H9 (cell line): ENCODE data around the gene BMPR1A. TPM values are rescaled to one million over a fixed set of nuclear protein-coding genes. Genes with fewer than 3 reads are reported as not detected.

Experiments
- DNase-seq: peaks from one replicate; pipeline ENCODE4 v3.0.0-alpha.2; 2017
- H2AFZ ChIP-seq: one replicate; pipeline ENCODE4 v1.6.1; 2013; ENCODE audit warnings: mild to moderate bottlenecking, low read length, control low read depth, moderate library complexity
- H2AK5ac ChIP-seq: 2 replicates; pipeline ENCODE4 v1.6.1; 2013; ENCODE audit warnings: low read length, control low read depth, mixed read lengths; ENCODE audit not compliant: insufficient read length
- H2BK120ac ChIP-seq: one replicate; pipeline ENCODE4 v1.6.1; 2013; ENCODE audit warnings: low read depth, mild to moderate bottlenecking, low read length, control low read depth, inconsistent platforms; ENCODE audit not compliant: poor library complexity, severe bottlenecking
- H2BK12ac ChIP-seq: 2 replicates; pipeline ENCODE4 v1.6.1; 2013; ENCODE audit warnings: low read length, control low read depth, mixed read lengths, low read depth; ENCODE audit not compliant: insufficient read length
- H2BK15ac ChIP-seq: 2 replicates; pipeline ENCODE4 v1.6.1; 2013; ENCODE audit warnings: low read depth, low read length, control low read depth
- H2BK20ac ChIP-seq: one replicate; pipeline ENCODE4 v1.6.1; 2013; ENCODE audit warnings: low read depth, mild to moderate bottlenecking, low read length, control low read depth, inconsistent platforms; ENCODE audit not compliant: poor library complexity, severe bottlenecking
- H2BK5ac ChIP-seq: 2 replicates; pipeline ENCODE4 v1.6.1; 2013; ENCODE audit warnings: low read length, control low read depth, mixed read lengths; ENCODE audit not compliant: insufficient read length
- H3K14ac ChIP-seq: 2 replicates; pipeline ENCODE4 v1.6.1; 2013; ENCODE audit warnings: low read length, control low read depth; ENCODE audit not compliant: insufficient read depth
- H3K18ac ChIP-seq: 2 replicates; pipeline ENCODE4 v1.6.1; 2013; ENCODE audit warnings: low read depth, mild to moderate bottlenecking, mixed read lengths, low read length, control low read depth; ENCODE audit not compliant: insufficient read length
- H3K23ac ChIP-seq: 2 replicates; pipeline ENCODE4 v1.6.1; 2013; ENCODE audit warnings: low read length, control low read depth, mixed read lengths, low read depth; ENCODE audit not compliant: insufficient read length
- H3K23me2 ChIP-seq: 2 replicates; pipeline ENCODE4 v1.6.1; 2013; ENCODE audit warnings: low read depth, mild to moderate bottlenecking, mixed read lengths, low read length, control low read depth; ENCODE audit not compliant: insufficient read length, poor library complexity, severe bottlenecking
- H3K27ac ChIP-seq: 2 replicates; pipeline ENCODE4 v1.5.1; 2013; ENCODE audit warnings: low read length, control low read depth, mixed read lengths, low read depth; ENCODE audit not compliant: insufficient read length
- H3K27me3 ChIP-seq: 2 replicates; pipeline ENCODE4 v1.6.1; 2013; ENCODE audit warnings: low read length, control low read depth, inconsistent platforms; ENCODE audit not compliant: insufficient read depth
- H3K4ac ChIP-seq: 2 replicates; pipeline ENCODE4 v1.6.1; 2013; ENCODE audit warnings: low read depth, mild to moderate bottlenecking, control low read depth, inconsistent platforms, low read length, moderate library complexity
- H3K4me1 ChIP-seq: 2 replicates; pipeline ENCODE4 v1.6.1; 2013; ENCODE audit warnings: low read length, control low read depth, inconsistent platforms; ENCODE audit not compliant: insufficient read depth
- H3K4me2 ChIP-seq: 2 replicates; pipeline ENCODE4 v1.6.1; 2013; ENCODE audit warnings: low read length, control low read depth, mixed read lengths; ENCODE audit not compliant: insufficient read length, insufficient read depth
- H3K56ac ChIP-seq: 2 replicates; pipeline ENCODE4 v1.6.1; 2013; ENCODE audit warnings: low read depth, mild to moderate bottlenecking, mixed read lengths, low read length, control low read depth; ENCODE audit not compliant: insufficient read length
- H3K79me1 ChIP-seq: 2 replicates; pipeline ENCODE4 v1.6.1; 2013; ENCODE audit warnings: low read depth, mild to moderate bottlenecking, moderate library complexity, low read length, control low read depth, inconsistent platforms; ENCODE audit not compliant: insufficient read depth, poor library complexity, severe bottlenecking
- H3K79me2 ChIP-seq: 2 replicates; pipeline ENCODE4 v1.6.1; 2013; ENCODE audit warnings: low read length, control low read depth, inconsistent platforms; ENCODE audit not compliant: insufficient read depth
- H3K9ac ChIP-seq: 2 replicates; pipeline ENCODE4 v1.6.1; 2013; ENCODE audit warnings: low read length, control low read depth, mixed read lengths; ENCODE audit not compliant: insufficient read length; ENCODE audit errors: extremely low read depth
- H3K9me3 ChIP-seq: one replicate; pipeline ENCODE4 v1.6.1; 2013; ENCODE audit warnings: low read depth, low read length, inconsistent platforms; ENCODE audit not compliant: control insufficient read depth
- H3T11ph ChIP-seq: one replicate; pipeline ENCODE4 v1.6.1; 2013; ENCODE audit warnings: mild to moderate bottlenecking, low read length, control low read depth, inconsistent platforms
- H4K20me1 ChIP-seq: one replicate; pipeline ENCODE4 v1.6.1; 2013; ENCODE audit not compliant: control insufficient read depth, insufficient read length, insufficient read depth
- H4K5ac ChIP-seq: 2 replicates; pipeline ENCODE4 v1.6.1; 2013; ENCODE audit warnings: low read depth, mild to moderate bottlenecking, mixed read lengths, low read length, control low read depth; ENCODE audit not compliant: insufficient read length
- H4K8ac ChIP-seq: replicated peaks from 2 replicates; pipeline ENCODE4 v1.6.1; 2013; ENCODE audit warnings: low read length, control low read depth, mixed read lengths, low read depth; ENCODE audit not compliant: insufficient read length
- H4K91ac ChIP-seq: 2 replicates; pipeline ENCODE4 v1.6.1; 2013; ENCODE audit warnings: low read depth, mild to moderate bottlenecking, moderate library complexity, mixed read lengths, low read length, control low read depth; ENCODE audit not compliant: insufficient read length
- H3K27ac Mint-ChIP-seq, 3 experiments: 2 replicates in 2 of 3; 3 replicates in 1 of 3; pipeline ENCODE4 v1.8.0; 2020 to 2021; ENCODE audit warnings: mixed read lengths in 3 of 3, mild to moderate bottlenecking in 1 of 3, moderate library complexity in 1 of 3
- H3K27me3 Mint-ChIP-seq: 2 replicates; pipeline ENCODE4 v1.8.0; 2021; ENCODE audit warnings: low read depth, mild to moderate bottlenecking, moderate library complexity, mixed read lengths
- H3K36me3 Mint-ChIP-seq, 3 experiments: 2 replicates in 2 of 3; 3 replicates in 1 of 3; pipeline ENCODE4 v1.8.0; 2020 to 2021; ENCODE audit warnings: low read depth in 3 of 3, mixed read lengths in 3 of 3; ENCODE audit not compliant: insufficient read depth in 1 of 3
- H3K4me1 Mint-ChIP-seq, 2 experiments: 2 replicates each; pipeline ENCODE4 v1.8.0; 2020; ENCODE audit warnings: mixed read lengths in 2 of 2
- H3K4me3 Mint-ChIP-seq, 2 experiments: 2 replicates in 1 of 2; 3 replicates in 1 of 2; pipeline ENCODE4 v1.8.0; 2020 to 2021; ENCODE audit warnings: mild to moderate bottlenecking in 2 of 2, mixed read lengths in 2 of 2, moderate library complexity in 1 of 2
- H3K9me3 Mint-ChIP-seq, 2 experiments: 2 replicates in 1 of 2; 3 replicates in 1 of 2; pipeline ENCODE4 v1.8.0; 2020; ENCODE audit warnings: mild to moderate bottlenecking in 2 of 2, mixed read lengths in 2 of 2, moderate library complexity in 1 of 2
- WGBS: extraction: QIAGEN DNeasy Blood & Tissue Kit; methylation state at CpG from one replicate; pipeline ENCODE4 v1.1.7; 2013; ENCODE audit warnings: missing lambda C conversion rate, low lambda C conversion rate, mixed read lengths; ENCODE audit not compliant: insufficient read length; ENCODE audit errors: extremely low coverage; 5-methylcytosine and 5-hydroxymethylcytosine counted together
- total RNA-seq: library from RNA; stranded (reverse); gene quantifications from 2 replicates; pipeline ENCODE4 v1.2.1, GENCODE V29; 2021
- TF ChIP-seq, protein P1 (sequence below): fragments of 200-600 bp; sonication (generic); conservative IDR thresholded peaks from 3 replicates; pipeline ENCODE4 v1.8.0; 2021; ENCODE audit warnings: antibody characterized with exemption, mild to moderate bottlenecking

BMPR1A gene
- total RNA-seq, 1 experiment from 2014 or later: 138 TPM

- peak overlapping the region in 1 of 3 experiments; percentile 34; a peak in 1 of 7 replicates for H3K27ac Mint-ChIP-seq
- no peaks in the 10 kb centered on the region for H3K9me3 Mint-ChIP-seq
- no peaks in the 10 kb centered on the region for H4K20me1 ChIP-seq
- H3K36me3 Mint-ChIP-seq: peaks cover 10 to 64% (median 32%) of the 10 kb centered on the region in 3 experiments; a peak in 6 of 7 replicates
- H3K18ac ChIP-seq: no peak overlapping the region
- no peak overlapping the region for H3K56ac ChIP-seq
- H3K23ac ChIP-seq: no peak overlapping the region
- no peak overlapping the region for H3K27ac ChIP-seq
- no CpG with 5 or more reads among the region's 3 CpGs for WGBS
- H4K8ac ChIP-seq: no peak overlapping the region
- no peak overlapping the region for H3K4me3 Mint-ChIP-seq
- TF ChIP-seq, protein P1, sequence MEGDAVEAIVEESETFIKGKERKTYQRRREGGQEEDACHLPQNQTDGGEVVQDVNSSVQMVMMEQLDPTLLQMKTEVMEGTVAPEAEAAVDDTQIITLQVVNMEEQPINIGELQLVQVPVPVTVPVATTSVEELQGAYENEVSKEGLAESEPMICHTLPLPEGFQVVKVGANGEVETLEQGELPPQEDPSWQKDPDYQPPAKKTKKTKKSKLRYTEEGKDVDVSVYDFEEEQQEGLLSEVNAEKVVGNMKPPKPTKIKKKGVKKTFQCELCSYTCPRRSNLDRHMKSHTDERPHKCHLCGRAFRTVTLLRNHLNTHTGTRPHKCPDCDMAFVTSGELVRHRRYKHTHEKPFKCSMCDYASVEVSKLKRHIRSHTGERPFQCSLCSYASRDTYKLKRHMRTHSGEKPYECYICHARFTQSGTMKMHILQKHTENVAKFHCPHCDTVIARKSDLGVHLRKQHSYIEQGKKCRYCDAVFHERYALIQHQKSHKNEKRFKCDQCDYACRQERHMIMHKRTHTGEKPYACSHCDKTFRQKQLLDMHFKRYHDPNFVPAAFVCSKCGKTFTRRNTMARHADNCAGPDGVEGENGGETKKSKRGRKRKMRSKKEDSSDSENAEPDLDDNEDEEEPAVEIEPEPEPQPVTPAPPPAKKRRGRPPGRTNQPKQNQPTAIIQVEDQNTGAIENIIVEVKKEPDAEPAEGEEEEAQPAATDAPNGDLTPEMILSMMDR: no peak
- H4K5ac ChIP-seq: no peak overlapping the region
- H2AK5ac ChIP-seq: no peak overlapping the region
- H3K4me1 ChIP-seq: peaks cover 2% of the 10 kb centered on the region
- H2BK12ac ChIP-seq: no peak overlapping the region
- H3K27me3 Mint-ChIP-seq: no peaks in the 10 kb centered on the region
- no peaks in the 10 kb centered on the region for H3K27me3 ChIP-seq
- no peak overlapping the region for H2BK15ac ChIP-seq
- no peak overlapping the region for H3K4me2 ChIP-seq
- no peak overlapping the region for H4K91ac ChIP-seq
- H3K9ac ChIP-seq: no peak overlapping the region
- H3K79me2 ChIP-seq: peaks cover 3% of the 10 kb centered on the region; the same call in 1 of the 2 replicates
- no peak overlapping the region for H3K4ac ChIP-seq
- H3K9me3 ChIP-seq: no peaks in the 10 kb centered on the region
- H3T11ph ChIP-seq: no peak overlapping the region
- H3K23me2 ChIP-seq: no peaks in the 10 kb centered on the region
- no peak overlapping the region for H2BK5ac ChIP-seq
- peaks cover 8 to 20% of the 10 kb centered on the region in 2 experiments; a peak in 3 of 4 replicates for H3K4me1 Mint-ChIP-seq
- DNase-seq: no peak
- no peak overlapping the region for H2BK20ac ChIP-seq
- no peak overlapping the region for H2BK120ac ChIP-seq
- peaks cover 7% of the 10 kb centered on the region for H3K79me1 ChIP-seq
- H3K14ac ChIP-seq: no peak overlapping the region
- H2AFZ ChIP-seq: no peak overlapping the region
These were observed 122.7 kb downstream of the BMPR1A start for GRCh38 chr10:86878983-86879713.
